ENCODE measurements around the gene HYAL4.

Gene HYAL4

DNA sequence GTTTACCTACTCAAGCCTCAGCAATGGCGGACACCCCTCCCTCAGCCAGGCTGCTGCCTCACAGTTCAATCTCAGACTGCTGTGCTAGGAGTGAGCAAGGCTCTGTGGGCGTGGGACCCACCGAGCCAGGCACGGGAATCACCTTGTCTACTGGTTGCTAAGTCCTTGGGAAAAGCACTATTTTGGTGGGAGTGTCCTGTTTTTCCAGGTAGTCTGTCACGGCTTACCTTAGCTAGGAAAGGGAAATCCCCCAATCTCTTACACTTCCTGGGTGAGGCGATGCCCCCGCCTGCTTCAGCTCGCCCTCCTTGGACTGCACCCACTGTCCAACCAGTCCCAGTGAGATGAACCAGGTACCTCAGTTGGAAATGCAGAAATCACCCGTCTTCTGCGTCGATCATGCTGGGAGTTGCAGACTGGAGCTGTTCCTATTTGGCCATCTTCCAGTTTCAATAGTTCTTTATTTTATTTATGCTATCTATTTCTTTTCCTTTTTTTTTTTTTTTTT is at the start of gene HYAL4:
Gene HYAL4, plus strand, starts transcription at position 458 of the 508 bp plus-strand sequence. CDS start 23,105 bp downstream, outside the sequence.
- Histone ChIP-seq H3F3A (ENCODE audit: control insufficient read depth, insufficient read depth) (no peaks in the 10 kb centered on the region), H3K4me1 (ENCODE audit: control insufficient read depth, low read length) (no peaks in the 10 kb centered on the region), H3K27me3 (ENCODE audit: control insufficient read depth, low read length) (no peaks in the 10 kb centered on the region), H3K79me2 (ENCODE audit: control insufficient read depth, low read length) (no peaks in the 10 kb centered on the region), H3K36me3 (ENCODE audit: control insufficient read depth, low read length) (no peaks in the 10 kb centered on the region), H3K9me3 (ENCODE audit: control insufficient read depth, insufficient read depth, low read length) (no peaks in the 10 kb centered on the region), H3K4me2 (ENCODE audit: low read length) (no peak within 1 kb of the TSS), H3K4me3 (ENCODE audit: low read length) (no peak within 1 kb of the TSS), H4K20me1 (ENCODE audit: control insufficient read depth, insufficient read depth, low read depth, low read length) (no peaks in the 10 kb centered on the region), H3K9me2 (replicated peaks; ENCODE audit: control insufficient read depth, low read length) (no peaks in the 10 kb centered on the region), H3K27ac (ENCODE audit: low read depth, low read length) (no peak within 1 kb of the TSS)
- no peak for TF ChIP-seq EZH2phosphoT487 (IDR thresholded peaks at IDR 0.05; ENCODE audit: borderline replicate concordance, low read length)
- TF ChIP-seq CTCF (IDR thresholded peaks at IDR 0.05; ENCODE audit: low read depth, low read length, poor library complexity, severe bottlenecking), result no peak

DNA sequence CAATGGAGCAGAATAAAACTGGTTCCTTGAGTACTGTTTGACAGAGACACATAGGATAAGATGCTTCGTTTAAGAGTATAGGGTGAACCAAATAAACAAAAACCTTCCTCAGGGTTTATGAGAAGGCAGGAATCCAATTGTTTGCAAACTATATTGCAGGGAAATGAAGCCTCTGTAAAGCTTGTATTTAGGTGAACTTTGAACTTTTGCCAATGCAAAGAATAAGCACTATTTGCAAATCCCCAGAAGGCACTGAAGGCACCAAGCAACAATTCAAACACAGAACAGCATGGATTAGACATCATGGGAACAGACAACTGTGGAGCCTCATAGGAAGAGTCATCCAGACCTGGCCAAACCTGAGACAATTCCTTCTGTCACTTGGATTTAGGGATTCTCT is 49.1 kb upstream of the HYAL4 start:
- no peaks in the 10 kb centered on the region for H3K4me1 ChIP-seq (ENCODE audit: control insufficient read depth, low read length)
- no peaks in the 10 kb centered on the region for H3K9me2 ChIP-seq (replicated peaks; ENCODE audit: control insufficient read depth, low read length)
- TF ChIP-seq CTCF (IDR thresholded peaks at IDR 0.05; ENCODE audit: low read depth, low read length, poor library complexity, severe bottlenecking) (no peak), EZH2phosphoT487 (IDR thresholded peaks at IDR 0.05; ENCODE audit: borderline replicate concordance, low read length) (no peak)
- H3K4me3 ChIP-seq (ENCODE audit: low read length), result no peak overlapping the region
- H3K9me3 ChIP-seq (ENCODE audit: control insufficient read depth, insufficient read depth, low read length), result no peaks in the 10 kb centered on the region
- H3K27me3 ChIP-seq (ENCODE audit: control insufficient read depth, low read length), result peaks cover 7% of the 10 kb centered on the region; the same call in 1 of the 2 replicates
- no peak overlapping the region for H3K4me2 ChIP-seq (ENCODE audit: low read length)
- H3K27ac ChIP-seq (ENCODE audit: low read depth, low read length), result no peak overlapping the region
- H3K79me2 ChIP-seq (ENCODE audit: control insufficient read depth, low read length), result no peaks in the 10 kb centered on the region
- H3F3A ChIP-seq (ENCODE audit: control insufficient read depth, insufficient read depth), result no peaks in the 10 kb centered on the region
- no peaks in the 10 kb centered on the region for H4K20me1 ChIP-seq (ENCODE audit: control insufficient read depth, insufficient read depth, low read depth, low read length)
- no peaks in the 10 kb centered on the region for H3K36me3 ChIP-seq (ENCODE audit: control insufficient read depth, low read length)

DNA sequence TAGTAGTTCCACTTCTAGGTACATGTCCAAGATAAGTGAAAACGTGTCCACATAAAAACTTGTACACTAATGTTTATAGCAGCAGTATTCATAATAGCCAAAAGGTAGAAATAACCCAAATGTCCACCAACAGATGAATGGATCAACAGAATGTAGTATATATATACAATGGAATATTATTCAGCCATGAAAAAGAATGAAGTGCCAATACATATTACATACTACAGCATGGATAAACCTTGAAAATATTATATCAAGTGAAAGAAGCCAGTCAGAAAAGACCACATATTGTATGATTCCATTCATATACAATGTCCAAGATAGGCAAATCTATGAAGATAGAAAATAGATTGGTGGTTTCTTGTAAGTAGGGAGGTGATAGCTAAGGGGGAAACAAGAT is 48.4 kb upstream of the HYAL4 start:
- no peaks in the 10 kb centered on the region for H3K9me3 ChIP-seq (ENCODE audit: control insufficient read depth, insufficient read depth, low read length)
- H3K4me3 ChIP-seq (ENCODE audit: low read length), result no peak overlapping the region
- H3K79me2 ChIP-seq (ENCODE audit: control insufficient read depth, low read length), result no peaks in the 10 kb centered on the region
- TF ChIP-seq CTCF (IDR thresholded peaks at IDR 0.05; ENCODE audit: low read depth, low read length, poor library complexity, severe bottlenecking), result no peak
- TF ChIP-seq EZH2phosphoT487 (IDR thresholded peaks at IDR 0.05; ENCODE audit: borderline replicate concordance, low read length), result no peak
- no peaks in the 10 kb centered on the region for H3K4me1 ChIP-seq (ENCODE audit: control insufficient read depth, low read length)
- no peaks in the 10 kb centered on the region for H4K20me1 ChIP-seq (ENCODE audit: control insufficient read depth, insufficient read depth, low read depth, low read length)
- H3K9me2 ChIP-seq (replicated peaks; ENCODE audit: control insufficient read depth, low read length), result no peaks in the 10 kb centered on the region
- no peaks in the 10 kb centered on the region for H3F3A ChIP-seq (ENCODE audit: control insufficient read depth, insufficient read depth)
- no peaks in the 10 kb centered on the region for H3K36me3 ChIP-seq (ENCODE audit: control insufficient read depth, low read length)
- H3K27ac ChIP-seq (ENCODE audit: low read depth, low read length), result no peak overlapping the region
- H3K27me3 ChIP-seq (ENCODE audit: control insufficient read depth, low read length), result peaks cover 7% of the 10 kb centered on the region; the same call in 1 of the 2 replicates
- H3K4me2 ChIP-seq (ENCODE audit: low read length), result no peak overlapping the region

All from DOHH2 (cell line).